Measurements from ENCODE around the gene ZBTB32. TPM values are rescaled to one million over a fixed set of nuclear protein-coding genes. Genes with fewer than 3 reads are reported as not detected.

ZBTB32 gene
- total RNA-seq, 6 donors from 2014 or later = 0.20 to 0.55 (median 0.30) TPM; not detected in 3

DNA sequence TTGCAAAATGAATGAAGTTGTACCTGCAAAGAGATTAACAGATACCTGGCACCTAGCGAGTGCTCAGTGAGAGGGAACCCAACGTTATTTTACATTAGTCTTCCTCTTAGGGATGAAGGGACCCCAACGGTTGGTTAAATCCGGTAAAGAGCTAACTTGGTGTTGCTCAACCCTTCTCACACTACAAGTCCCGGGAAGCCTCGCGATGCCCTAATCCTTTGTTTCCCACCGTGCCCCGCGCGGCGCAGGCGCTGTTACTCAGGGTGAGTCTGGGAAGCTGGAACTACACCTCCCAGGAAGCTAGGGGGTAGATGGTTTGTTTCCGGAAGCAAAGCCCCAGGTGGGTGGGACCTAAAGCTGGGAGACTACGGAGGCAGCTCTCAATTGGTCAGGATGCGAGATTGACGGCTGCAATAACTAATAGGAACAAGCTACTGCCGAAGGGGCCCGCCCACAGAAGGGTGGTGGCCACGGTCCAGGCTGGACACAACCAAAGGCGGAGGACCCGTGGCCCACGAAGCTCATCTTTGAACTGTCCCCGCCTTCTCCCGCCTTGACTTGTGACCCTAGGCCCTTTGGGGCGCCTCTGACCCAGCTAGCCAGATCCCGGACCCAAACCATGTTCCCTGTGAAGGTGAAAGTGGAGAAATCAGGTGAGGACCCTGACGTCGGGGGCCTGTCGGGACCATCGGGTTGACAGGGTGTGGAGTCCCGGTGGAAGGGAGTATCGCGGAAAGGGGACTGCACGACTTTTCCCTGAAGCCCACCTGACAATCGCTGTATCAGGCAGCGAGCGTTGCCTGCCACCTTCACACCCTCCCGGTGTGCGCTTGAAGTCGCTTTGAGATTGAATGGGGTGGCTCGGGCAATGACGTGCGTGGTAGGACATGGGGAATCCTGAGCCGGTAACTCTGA, 44.0 kb downstream of the ZBTB32 start, which contains the start of gene LIN37:
LIN37 (plus strand) TSS at position 471 of the 915 bp plus-strand sequence; CDS start at position 620, 149 bp downstream.
- peaks cover 5 to 25% (median 15%) of the 10 kb centered on the region in 4 donors for H3K36me3 ChIP-seq
- no peaks in the 10 kb centered on the region for H3K9me3 ChIP-seq
- DNase-seq (peak; percentile 100), ATAC-seq (ENCODE audit: low FRiP score in 2 of 2) (peak; percentile 92 to 96)
- H3K27ac ChIP-seq = peak within 1 kb of the TSS; percentile 58 to 92 (median 80)
- H3K4me3 ChIP-seq = peak within 1 kb of the TSS; percentile 62 to 92 (median 85)
- 0 to 1% methylated on average over 21 to 45 of the region's 45 CpGs for WGBS, 2 donors
- H3K4me1 ChIP-seq = peaks cover 35 to 49% (median 41%) of the 10 kb centered on the region in 4 donors
- no peaks in the 10 kb centered on the region for H3K27me3 ChIP-seq
- TF ChIP-seq POLR2AphosphoS5 (IDR thresholded peaks at IDR 0.05) (peak; percentile 76 to 96), EP300 (IDR thresholded peaks at IDR 0.05) (no peak), POLR2A (IDR thresholded peaks at IDR 0.05) (peak in 3 of 4 donors; percentile 55 to 92 (median 91))
- TF ChIP-seq, protein P1, sequence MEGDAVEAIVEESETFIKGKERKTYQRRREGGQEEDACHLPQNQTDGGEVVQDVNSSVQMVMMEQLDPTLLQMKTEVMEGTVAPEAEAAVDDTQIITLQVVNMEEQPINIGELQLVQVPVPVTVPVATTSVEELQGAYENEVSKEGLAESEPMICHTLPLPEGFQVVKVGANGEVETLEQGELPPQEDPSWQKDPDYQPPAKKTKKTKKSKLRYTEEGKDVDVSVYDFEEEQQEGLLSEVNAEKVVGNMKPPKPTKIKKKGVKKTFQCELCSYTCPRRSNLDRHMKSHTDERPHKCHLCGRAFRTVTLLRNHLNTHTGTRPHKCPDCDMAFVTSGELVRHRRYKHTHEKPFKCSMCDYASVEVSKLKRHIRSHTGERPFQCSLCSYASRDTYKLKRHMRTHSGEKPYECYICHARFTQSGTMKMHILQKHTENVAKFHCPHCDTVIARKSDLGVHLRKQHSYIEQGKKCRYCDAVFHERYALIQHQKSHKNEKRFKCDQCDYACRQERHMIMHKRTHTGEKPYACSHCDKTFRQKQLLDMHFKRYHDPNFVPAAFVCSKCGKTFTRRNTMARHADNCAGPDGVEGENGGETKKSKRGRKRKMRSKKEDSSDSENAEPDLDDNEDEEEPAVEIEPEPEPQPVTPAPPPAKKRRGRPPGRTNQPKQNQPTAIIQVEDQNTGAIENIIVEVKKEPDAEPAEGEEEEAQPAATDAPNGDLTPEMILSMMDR (IDR thresholded peaks at IDR 0.05) = peak in 4 of 6 experiments; percentile 23 to 62 (median 50)

DNA sequence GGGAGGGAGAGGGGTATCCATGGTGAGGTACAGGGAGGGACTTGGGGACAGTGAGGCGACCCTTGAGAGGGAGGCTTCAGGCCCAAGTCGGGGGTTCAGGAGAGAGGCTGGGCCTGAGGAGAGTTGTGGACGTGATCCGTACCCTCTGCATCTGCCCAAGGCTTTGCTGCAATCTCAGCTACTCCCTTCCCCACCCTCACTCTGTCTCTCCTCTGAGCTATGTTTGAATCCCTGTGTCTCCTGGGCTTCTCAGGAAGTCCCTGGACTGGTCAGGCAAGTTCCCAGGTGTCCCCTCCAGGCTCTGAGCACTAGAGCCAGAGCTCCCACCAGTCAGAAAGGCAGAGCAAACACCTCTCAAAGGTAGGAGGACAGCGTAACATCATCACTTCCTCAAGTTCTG, 45.8 kb downstream of the ZBTB32 start:
- H3K27ac ChIP-seq = no peak overlapping the region
- TF ChIP-seq POLR2AphosphoS5 (IDR thresholded peaks at IDR 0.05) (no peak), POLR2A (IDR thresholded peaks at IDR 0.05) (no peak), EP300 (IDR thresholded peaks at IDR 0.05) (no peak)
- TF ChIP-seq, protein P1 (IDR thresholded peaks at IDR 0.05) = no peak

DNA sequence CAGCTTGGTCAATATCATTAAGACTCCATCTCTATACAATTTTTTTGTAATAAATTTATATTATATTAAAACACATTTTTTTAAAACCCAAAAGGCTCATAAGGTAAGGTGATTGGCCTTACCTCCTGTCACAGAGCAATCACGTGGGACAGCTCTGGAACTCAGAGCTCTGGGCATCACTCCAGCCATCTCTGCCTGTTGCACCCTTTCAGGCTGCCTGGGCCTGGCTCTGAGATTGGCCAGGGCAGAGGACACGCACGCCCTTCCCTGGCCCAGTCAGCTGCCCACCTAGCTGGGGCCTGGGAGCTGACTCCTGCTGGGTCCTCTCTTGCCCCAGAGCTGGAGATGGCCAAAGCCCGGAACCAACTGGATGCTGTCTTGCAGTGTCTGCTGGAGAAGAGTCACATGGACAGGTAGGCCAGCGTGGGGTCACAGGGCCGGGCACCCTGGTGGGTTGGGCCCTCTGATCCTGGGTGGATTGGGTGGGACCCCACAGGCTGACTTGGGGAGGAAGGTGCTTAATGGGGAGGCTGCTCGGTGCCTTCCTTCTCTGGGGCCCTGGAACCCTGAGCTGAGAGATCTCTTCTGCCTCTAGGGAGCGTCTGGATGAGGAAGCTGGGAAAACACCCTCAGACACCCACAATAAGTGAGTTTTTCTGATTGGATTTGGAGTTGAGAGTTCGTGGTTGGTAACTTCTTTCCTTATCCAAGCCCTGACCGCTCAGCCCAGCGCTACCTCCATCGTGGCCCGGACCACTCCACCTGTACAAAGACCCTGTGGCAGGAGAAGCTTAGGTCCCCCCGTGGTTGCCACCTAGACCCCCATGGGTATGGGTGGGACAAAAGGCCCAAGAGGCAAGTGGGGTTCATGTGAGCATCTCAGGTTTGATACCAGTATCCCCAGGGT, 47.7 kb downstream of the ZBTB32 start:
- Histone ChIP-seq H3K27me3 (peaks cover 0 to 3% (median 1%) of the 10 kb centered on the region in 4 donors), H3K36me3 (peaks cover 15 to 34% (median 29%) of the 10 kb centered on the region in 4 donors), H3K4me3 (no peak overlapping the region), H3K9me3 (no peaks in the 10 kb centered on the region), H3K27ac (no peak overlapping the region), H3K4me1 (peaks cover 34 to 47% (median 40%) of the 10 kb centered on the region in 4 donors)
- no peak for ATAC-seq (ENCODE audit: low FRiP score in 2 of 2)
- 91 to 93% methylated on average over 7 to 14 of the region's 14 CpGs for WGBS, 2 donors
- TF ChIP-seq EP300 (IDR thresholded peaks at IDR 0.05) (no peak), POLR2AphosphoS5 (IDR thresholded peaks at IDR 0.05) (no peak), POLR2A (IDR thresholded peaks at IDR 0.05) (no peak)
- TF ChIP-seq, protein P1 (IDR thresholded peaks at IDR 0.05) = no peak
- DNase-seq = peak in 1 of 2 donors; percentile 58

More for the DNA sequence above, 45.8 kb downstream of the ZBTB32 start:
- no peaks in the 10 kb centered on the region for H3K9me3 ChIP-seq
- peaks cover 15 to 34% (median 29%) of the 10 kb centered on the region in 4 donors for H3K36me3 ChIP-seq
- H3K4me1 ChIP-seq = peaks cover 26 to 40% (median 32%) of the 10 kb centered on the region in 4 donors
- 75 to 91% methylated on average over 5 of the region's 5 CpGs for WGBS, 2 donors
- H3K4me3 ChIP-seq = no peak overlapping the region
- ATAC-seq (ENCODE audit: low FRiP score in 2 of 2) = no peak
- no peak for DNase-seq
- no peaks in the 10 kb centered on the region for H3K27me3 ChIP-seq

DNA sequence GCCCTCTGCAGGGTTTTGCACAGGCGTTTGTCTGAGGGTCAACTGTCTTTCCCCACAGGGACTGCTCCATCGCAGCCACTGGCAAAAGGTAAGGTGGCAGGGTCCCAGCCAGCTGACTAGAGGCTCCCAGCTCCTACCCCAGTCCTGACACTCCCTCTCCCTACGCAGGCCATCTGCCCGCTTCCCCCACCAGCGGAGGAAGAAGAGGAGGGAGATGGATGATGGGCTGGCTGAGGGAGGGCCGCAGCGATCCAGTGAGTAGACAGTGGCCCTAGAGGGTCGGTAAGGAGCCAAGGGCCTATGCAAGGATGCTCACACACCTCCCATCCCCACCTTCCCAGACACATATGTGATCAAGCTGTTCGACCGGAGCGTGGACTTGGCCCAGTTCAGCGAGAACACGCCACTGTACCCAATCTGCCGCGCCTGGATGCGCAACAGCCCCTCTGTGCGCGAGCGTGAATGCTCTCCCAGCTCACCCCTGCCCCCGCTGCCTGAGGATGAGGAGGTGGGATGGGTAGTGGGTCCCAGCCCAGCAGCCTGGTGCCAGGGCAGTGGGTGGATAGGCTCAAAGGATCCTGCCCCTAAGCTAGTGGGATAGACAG, 48.5 kb downstream of the ZBTB32 start:
- peaks cover 0 to 3% (median 1%) of the 10 kb centered on the region in 4 donors for H3K27me3 ChIP-seq
- peaks cover 35 to 48% (median 42%) of the 10 kb centered on the region in 4 donors for H3K4me1 ChIP-seq
- H3K4me3 ChIP-seq = no peak overlapping the region
- peak in 1 of 2 donors; percentile 68 for DNase-seq
- ATAC-seq (ENCODE audit: low FRiP score in 2 of 2) = no peak
- 95 to 97% methylated on average over 9 to 18 of the region's 20 CpGs for WGBS, 2 donors
- peaks cover 15 to 34% (median 29%) of the 10 kb centered on the region in 4 donors for H3K36me3 ChIP-seq
- TF ChIP-seq POLR2AphosphoS5 (IDR thresholded peaks at IDR 0.05) = no peak
- TF ChIP-seq, protein P1 (IDR thresholded peaks at IDR 0.05) = no peak
- TF ChIP-seq EP300 (IDR thresholded peaks at IDR 0.05) = no peak
- TF ChIP-seq POLR2A (IDR thresholded peaks at IDR 0.05) = no peak
- no peak overlapping the region for H3K27ac ChIP-seq
- H3K9me3 ChIP-seq = no peaks in the 10 kb centered on the region

All from upper lobe of left lung (tissue), 6 donors.